Measurements from ENCODE around the gene PDZD2. TPM values are rescaled to one million over a fixed set of nuclear protein-coding genes. Genes with fewer than 3 reads are reported as not detected.

PDZD2 gene
- total RNA-seq, 3 donors from 2014 or later = 1.8 to 10.1 (median 2.1) TPM

- intact Hi-C loops (cut with DNase I, micrococcal nuclease) = no loop called here
- Histone ChIP-seq H3K4me3 (no peak overlapping the region), H3K9me3 (no peaks in the 10 kb centered on the region), H3K4me1 (ENCODE audit: low read depth) (no peaks in the 10 kb centered on the region), H3K36me3 (ENCODE audit: low read depth) (no peaks in the 10 kb centered on the region)
- no peak for TF ChIP-seq CTCF (IDR thresholded peaks at IDR 0.05)
- ATAC-seq = no peak
- no peak for DNase-seq
Measured at GRCh38 chr5:31995714-31996113, 356.8 kb downstream of the PDZD2 start.

- no peak for TF ChIP-seq CTCF (IDR thresholded peaks at IDR 0.05)
- DNase-seq = no peak
- no peaks in the 10 kb centered on the region for H3K9me3 ChIP-seq
- ATAC-seq = no peak
- H3K36me3 ChIP-seq (ENCODE audit: low read depth) = no peaks in the 10 kb centered on the region
- H3K4me1 ChIP-seq (ENCODE audit: low read depth) = no peaks in the 10 kb centered on the region
- intact Hi-C loops (cut with DNase I, micrococcal nuclease) = no loop called here
- no peak overlapping the region for H3K4me3 ChIP-seq
Measured at GRCh38 chr5:31996909-31997308, 358.0 kb downstream of the PDZD2 start.

- Histone ChIP-seq H3K4me1 (ENCODE audit: low read depth) (no peaks in the 10 kb centered on the region), H3K9me3 (no peaks in the 10 kb centered on the region), H3K36me3 (ENCODE audit: low read depth) (no peaks in the 10 kb centered on the region), H3K4me3 (no peak overlapping the region)
- intact Hi-C loops (cut with DNase I, micrococcal nuclease) = no loop called here
- ATAC-seq (no peak), DNase-seq (no peak)
- TF ChIP-seq CTCF (IDR thresholded peaks at IDR 0.05) = no peak
Measured at GRCh38 chr5:31999470-31999869, 360.5 kb downstream of the PDZD2 start.

GRCh38 chr5:32000731-32001130, 361.8 kb downstream of the PDZD2 start:
- no peaks in the 10 kb centered on the region for H3K9me3 ChIP-seq
- ATAC-seq (no peak), DNase-seq (no peak)
- H3K36me3 ChIP-seq (ENCODE audit: low read depth) = no peaks in the 10 kb centered on the region
- TF ChIP-seq CTCF (IDR thresholded peaks at IDR 0.05) = no peak
- no peak overlapping the region for H3K4me3 ChIP-seq
- no peaks in the 10 kb centered on the region for H3K4me1 ChIP-seq (ENCODE audit: low read depth)
- intact Hi-C loops (cut with DNase I, micrococcal nuclease) = no loop called here

GRCh38 chr5:32001284-32001683, 362.4 kb downstream of the PDZD2 start:
- intact Hi-C loops (cut with DNase I, micrococcal nuclease) = no loop called here
- ATAC-seq (no peak), DNase-seq (no peak)
- Histone ChIP-seq H3K4me1 (ENCODE audit: low read depth) (no peaks in the 10 kb centered on the region), H3K9me3 (no peaks in the 10 kb centered on the region), H3K4me3 (no peak overlapping the region), H3K36me3 (ENCODE audit: low read depth) (no peaks in the 10 kb centered on the region)
- TF ChIP-seq CTCF (IDR thresholded peaks at IDR 0.05) = no peak

- H3K4me3 ChIP-seq = no peak overlapping the region
- H3K9me3 ChIP-seq = no peaks in the 10 kb centered on the region
- H3K36me3 ChIP-seq (ENCODE audit: low read depth) = no peaks in the 10 kb centered on the region
- no peak for TF ChIP-seq CTCF (IDR thresholded peaks at IDR 0.05)
- ATAC-seq = no peak
- intact Hi-C loops (cut with DNase I, micrococcal nuclease) = no loop called here
- no peak for DNase-seq
- no peaks in the 10 kb centered on the region for H3K4me1 ChIP-seq (ENCODE audit: low read depth)
Measured at GRCh38 chr5:32001707-32002106, 362.8 kb downstream of the PDZD2 start.
